ENCODE data around the gene XYLT1.

DNA sequence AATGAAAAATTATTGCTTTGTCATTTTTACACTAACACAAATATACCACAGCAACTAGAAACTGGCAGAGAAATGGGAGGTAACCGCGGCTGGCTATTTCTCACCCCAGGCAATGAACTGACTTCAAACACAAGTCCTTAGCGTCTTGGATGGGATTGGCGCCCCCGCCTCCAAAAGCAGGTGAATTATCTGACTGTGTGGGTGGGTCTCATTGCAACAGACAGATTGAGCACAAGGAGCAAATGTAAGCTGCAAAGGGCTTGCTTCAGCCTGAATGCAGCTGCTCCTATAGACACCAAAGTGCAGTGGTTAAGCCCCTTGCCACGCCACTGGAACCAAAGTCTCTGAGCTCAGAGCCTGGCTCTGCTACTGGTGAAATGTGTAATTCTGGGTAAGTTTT is 225.0 kb downstream of the XYLT1 start:
- TF ChIP-seq, protein P1, sequence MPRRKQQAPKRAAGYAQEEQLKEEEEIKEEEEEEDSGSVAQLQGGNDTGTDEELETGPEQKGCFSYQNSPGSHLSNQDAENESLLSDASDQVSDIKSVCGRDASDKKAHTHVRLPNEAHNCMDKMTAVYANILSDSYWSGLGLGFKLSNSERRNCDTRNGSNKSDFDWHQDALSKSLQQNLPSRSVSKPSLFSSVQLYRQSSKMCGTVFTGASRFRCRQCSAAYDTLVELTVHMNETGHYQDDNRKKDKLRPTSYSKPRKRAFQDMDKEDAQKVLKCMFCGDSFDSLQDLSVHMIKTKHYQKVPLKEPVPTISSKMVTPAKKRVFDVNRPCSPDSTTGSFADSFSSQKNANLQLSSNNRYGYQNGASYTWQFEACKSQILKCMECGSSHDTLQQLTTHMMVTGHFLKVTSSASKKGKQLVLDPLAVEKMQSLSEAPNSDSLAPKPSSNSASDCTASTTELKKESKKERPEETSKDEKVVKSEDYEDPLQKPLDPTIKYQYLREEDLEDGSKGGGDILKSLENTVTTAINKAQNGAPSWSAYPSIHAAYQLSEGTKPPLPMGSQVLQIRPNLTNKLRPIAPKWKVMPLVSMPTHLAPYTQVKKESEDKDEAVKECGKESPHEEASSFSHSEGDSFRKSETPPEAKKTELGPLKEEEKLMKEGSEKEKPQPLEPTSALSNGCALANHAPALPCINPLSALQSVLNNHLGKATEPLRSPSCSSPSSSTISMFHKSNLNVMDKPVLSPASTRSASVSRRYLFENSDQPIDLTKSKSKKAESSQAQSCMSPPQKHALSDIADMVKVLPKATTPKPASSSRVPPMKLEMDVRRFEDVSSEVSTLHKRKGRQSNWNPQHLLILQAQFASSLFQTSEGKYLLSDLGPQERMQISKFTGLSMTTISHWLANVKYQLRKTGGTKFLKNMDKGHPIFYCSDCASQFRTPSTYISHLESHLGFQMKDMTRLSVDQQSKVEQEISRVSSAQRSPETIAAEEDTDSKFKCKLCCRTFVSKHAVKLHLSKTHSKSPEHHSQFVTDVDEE (CRISPR knock-in tag; IDR thresholded peaks at IDR 0.05), result no peak
- TF ChIP-seq, protein P2, sequence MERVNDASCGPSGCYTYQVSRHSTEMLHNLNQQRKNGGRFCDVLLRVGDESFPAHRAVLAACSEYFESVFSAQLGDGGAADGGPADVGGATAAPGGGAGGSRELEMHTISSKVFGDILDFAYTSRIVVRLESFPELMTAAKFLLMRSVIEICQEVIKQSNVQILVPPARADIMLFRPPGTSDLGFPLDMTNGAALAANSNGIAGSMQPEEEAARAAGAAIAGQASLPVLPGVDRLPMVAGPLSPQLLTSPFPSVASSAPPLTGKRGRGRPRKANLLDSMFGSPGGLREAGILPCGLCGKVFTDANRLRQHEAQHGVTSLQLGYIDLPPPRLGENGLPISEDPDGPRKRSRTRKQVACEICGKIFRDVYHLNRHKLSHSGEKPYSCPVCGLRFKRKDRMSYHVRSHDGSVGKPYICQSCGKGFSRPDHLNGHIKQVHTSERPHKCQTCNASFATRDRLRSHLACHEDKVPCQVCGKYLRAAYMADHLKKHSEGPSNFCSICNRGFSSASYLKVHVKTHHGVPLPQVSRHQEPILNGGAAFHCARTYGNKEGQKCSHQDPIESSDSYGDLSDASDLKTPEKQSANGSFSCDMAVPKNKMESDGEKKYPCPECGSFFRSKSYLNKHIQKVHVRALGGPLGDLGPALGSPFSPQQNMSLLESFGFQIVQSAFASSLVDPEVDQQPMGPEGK (CRISPR knock-in tag; IDR thresholded peaks at IDR 0.05; ENCODE audit: borderline replicate concordance), result no peak
- TF ChIP-seq, protein P3, sequence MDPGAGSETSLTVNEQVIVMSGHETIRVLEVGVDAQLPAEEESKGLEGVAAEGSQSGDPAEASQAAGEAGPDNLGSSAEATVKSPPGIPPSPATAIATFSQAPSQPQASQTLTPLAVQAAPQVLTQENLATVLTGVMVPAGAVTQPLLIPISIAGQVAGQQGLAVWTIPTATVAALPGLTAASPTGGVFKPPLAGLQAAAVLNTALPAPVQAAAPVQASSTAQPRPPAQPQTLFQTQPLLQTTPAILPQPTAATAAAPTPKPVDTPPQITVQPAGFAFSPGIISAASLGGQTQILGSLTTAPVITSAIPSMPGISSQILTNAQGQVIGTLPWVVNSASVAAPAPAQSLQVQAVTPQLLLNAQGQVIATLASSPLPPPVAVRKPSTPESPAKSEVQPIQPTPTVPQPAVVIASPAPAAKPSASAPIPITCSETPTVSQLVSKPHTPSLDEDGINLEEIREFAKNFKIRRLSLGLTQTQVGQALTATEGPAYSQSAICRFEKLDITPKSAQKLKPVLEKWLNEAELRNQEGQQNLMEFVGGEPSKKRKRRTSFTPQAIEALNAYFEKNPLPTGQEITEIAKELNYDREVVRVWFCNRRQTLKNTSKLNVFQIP (CRISPR knock-in tag; IDR thresholded peaks at IDR 0.05; ENCODE audit: borderline replicate concordance, low read depth), result no peak
- TF ChIP-seq ZFP3 (CRISPR knock-in tag; IDR thresholded peaks at IDR 0.05) (no peak), ZNF70 (CRISPR knock-in tag; IDR thresholded peaks at IDR 0.05) (no peak), RARB (CRISPR knock-in tag; IDR thresholded peaks at IDR 0.05) (no peak), ESRRG (CRISPR knock-in tag; IDR thresholded peaks at IDR 0.05) (no peak), SNAI2 (CRISPR knock-in tag; IDR thresholded peaks at IDR 0.05) (no peak), ZC3H10 (CRISPR knock-in tag; IDR thresholded peaks at IDR 0.05) (no peak), ISL1 (CRISPR knock-in tag; IDR thresholded peaks at IDR 0.05) (no peak), CSDC2 (CRISPR knock-in tag; IDR thresholded peaks at IDR 0.05) (no peak)
- TF ChIP-seq, protein P4, sequence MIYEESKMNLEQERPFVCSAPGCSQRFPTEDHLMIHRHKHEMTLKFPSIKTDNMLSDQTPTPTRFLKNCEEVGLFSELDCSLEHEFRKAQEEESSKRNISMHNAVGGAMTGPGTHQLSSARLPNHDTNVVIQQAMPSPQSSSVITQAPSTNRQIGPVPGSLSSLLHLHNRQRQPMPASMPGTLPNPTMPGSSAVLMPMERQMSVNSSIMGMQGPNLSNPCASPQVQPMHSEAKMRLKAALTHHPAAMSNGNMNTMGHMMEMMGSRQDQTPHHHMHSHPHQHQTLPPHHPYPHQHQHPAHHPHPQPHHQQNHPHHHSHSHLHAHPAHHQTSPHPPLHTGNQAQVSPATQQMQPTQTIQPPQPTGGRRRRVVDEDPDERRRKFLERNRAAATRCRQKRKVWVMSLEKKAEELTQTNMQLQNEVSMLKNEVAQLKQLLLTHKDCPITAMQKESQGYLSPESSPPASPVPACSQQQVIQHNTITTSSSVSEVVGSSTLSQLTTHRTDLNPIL (CRISPR knock-in tag; IDR thresholded peaks at IDR 0.05; ENCODE audit: low read depth), result no peak
